GM13976 (cell line): ENCODE results near the gene CNBD2.
"Not testable (repeated sequence)": the region's sequence is repeated elsewhere in the genome, so short reads cannot be mapped to it uniquely, and the experiment has no call there.

Experiments used
- DNase-seq: peaks from one replicate; pipeline ENCODE4 v3.0.0; 2012; ENCODE audit warnings: low spot score
- in situ Hi-C: fragments of 300-500 bp; cut with MboI; formaldehyde crosslinking; loops from one replicate; pipeline ENCODE4 v1.12.0; 2022; ENCODE audit warnings: low sequenced_read_pairs, mixed read lengths, inconsistent platforms; ENCODE audit not compliant: unreplicated experiment
- TF ChIP-seq, protein P1 (sequence below): IDR thresholded peaks from 2 replicates; pipeline ENCODE4 v1.5.1; 2012; ENCODE audit warnings: borderline replicate concordance, mild to moderate bottlenecking; ENCODE audit not compliant: insufficient read depth; ENCODE audit errors: extremely low read depth, missing control alignments, control extremely low read depth

The CNBD2 gene

DNA sequence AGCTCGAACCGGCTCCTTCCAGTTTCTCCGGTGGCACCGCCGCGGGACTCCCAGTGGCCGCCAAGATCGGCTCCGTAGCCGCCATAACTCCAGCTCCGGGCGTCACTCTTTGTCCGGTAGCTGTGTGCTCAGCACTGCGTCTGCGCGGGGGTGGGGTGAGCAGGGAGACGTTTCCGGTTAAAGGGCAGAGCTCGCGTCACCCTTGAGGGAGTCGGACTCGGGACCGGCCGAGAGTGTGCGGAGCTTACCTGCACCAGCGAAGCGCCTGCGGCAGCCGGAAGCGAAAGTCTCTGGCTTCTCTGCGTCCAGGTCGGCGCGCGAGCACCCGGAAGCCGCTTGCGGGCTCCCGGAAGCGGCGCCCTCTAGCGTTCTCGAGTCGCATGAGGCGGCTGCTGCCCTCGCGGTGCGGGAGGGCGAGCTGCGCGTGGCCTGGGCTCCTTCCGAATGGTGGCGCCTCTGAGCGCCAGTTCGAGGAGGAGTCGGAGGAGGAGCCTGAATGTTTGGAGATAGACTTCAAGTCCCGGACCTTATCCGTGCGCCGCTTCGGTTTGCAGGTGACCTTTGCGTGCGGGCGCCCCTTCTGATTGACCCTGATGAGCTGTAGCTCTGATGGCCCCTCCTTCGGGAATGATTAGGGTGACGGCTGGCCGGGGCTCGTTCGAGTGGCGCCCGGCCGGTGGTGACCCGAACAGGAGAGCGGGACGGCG is 14.0 kb upstream of the CNBD2 start, which contains the start of gene SCAND1:
SCAND1 (minus strand) TSS at position 303 of the 707 bp plus-strand sequence; CDS start at position 85, 218 bp downstream.
- TF ChIP-seq, protein P1, sequence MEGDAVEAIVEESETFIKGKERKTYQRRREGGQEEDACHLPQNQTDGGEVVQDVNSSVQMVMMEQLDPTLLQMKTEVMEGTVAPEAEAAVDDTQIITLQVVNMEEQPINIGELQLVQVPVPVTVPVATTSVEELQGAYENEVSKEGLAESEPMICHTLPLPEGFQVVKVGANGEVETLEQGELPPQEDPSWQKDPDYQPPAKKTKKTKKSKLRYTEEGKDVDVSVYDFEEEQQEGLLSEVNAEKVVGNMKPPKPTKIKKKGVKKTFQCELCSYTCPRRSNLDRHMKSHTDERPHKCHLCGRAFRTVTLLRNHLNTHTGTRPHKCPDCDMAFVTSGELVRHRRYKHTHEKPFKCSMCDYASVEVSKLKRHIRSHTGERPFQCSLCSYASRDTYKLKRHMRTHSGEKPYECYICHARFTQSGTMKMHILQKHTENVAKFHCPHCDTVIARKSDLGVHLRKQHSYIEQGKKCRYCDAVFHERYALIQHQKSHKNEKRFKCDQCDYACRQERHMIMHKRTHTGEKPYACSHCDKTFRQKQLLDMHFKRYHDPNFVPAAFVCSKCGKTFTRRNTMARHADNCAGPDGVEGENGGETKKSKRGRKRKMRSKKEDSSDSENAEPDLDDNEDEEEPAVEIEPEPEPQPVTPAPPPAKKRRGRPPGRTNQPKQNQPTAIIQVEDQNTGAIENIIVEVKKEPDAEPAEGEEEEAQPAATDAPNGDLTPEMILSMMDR = peak; percentile 99
- DNase-seq = peak; percentile 96
- in situ Hi-C loops = no loop called here

DNA sequence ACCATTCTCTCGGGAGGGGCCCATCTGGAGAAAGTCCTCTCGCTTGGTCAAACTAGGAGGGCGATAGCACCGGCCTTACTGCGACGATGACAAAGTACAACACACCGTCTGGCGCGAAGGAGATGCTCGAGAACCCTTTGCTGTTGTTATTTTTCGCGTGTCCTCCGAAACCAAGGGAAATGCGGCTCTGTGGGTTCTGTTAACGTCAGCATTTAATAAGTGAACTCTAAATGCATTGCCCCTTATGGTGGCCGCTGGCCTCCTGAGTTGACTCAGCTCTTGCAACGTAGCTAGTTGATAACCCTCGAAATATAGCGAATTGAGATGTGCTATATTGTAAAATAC is 13.5 kb upstream of the CNBD2 start:
- DNase-seq = no peak
- in situ Hi-C loops = no loop called here
- TF ChIP-seq, protein P1 = no peak

DNA sequence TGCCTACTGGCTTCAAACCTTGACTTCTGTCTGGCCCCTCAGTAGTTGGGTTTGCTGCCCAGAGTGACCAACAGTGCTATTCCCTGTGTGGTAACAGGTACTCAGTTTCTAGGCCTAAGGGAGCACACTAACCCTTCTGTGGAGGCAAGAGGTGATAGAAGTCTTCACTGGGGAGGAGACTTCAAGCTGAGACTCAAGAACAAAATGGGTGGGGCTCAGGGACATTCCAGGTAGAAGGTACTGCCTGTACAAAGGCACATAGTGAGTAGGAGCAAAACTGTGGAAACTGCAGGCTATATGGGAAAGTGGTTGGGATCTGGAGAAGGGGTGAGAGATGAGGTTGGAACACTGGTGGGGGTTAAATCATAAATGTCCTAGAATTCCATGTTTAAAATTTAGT is 11.8 kb upstream of the CNBD2 start:
- in situ Hi-C loops = no loop called here
- TF ChIP-seq, protein P1 = no peak
- no peak for DNase-seq

DNA sequence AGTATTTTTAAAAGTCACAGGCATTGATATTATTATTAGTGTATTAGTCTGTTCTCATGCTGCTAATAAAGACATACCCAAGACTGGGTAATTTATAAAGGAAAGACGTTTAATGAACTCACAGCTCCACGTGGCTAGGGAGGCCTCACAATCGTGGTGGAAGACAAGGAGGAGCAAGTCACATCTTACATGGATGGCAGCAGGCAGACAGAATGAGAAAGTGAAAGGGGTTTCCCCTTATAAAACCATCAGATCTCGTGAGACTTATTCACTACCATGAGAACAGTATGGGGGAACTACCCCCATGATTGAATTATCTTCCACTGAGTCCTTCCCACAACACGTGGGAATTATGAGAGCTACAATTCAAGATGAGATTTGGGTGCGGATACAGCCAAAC is 9.1 kb upstream of the CNBD2 start:
- in situ Hi-C loops, DNase-seq: not testable (repeated sequence)

DNA sequence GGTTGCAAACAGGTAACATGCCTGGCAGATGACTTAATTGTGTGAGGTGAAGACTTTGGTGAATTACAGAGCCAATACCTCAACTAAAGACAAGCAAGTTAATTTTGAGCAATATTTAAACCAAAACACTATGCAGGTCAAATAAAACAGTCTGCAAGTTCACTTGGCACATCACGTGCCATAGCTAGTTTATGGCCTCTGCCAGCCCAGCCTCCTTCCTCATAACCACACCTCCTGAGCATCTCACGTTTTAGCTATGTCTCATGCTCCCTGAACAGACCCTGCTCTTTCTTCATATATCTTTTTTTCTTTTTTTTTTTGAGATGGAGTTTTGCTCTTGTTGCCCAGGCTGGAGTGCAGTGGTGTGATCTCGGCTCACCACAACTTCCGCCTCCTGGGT is 4.5 kb upstream of the CNBD2 start:
- TF ChIP-seq, protein P1 = no peak
- no peak for DNase-seq
- in situ Hi-C loops = no loop called here

DNA sequence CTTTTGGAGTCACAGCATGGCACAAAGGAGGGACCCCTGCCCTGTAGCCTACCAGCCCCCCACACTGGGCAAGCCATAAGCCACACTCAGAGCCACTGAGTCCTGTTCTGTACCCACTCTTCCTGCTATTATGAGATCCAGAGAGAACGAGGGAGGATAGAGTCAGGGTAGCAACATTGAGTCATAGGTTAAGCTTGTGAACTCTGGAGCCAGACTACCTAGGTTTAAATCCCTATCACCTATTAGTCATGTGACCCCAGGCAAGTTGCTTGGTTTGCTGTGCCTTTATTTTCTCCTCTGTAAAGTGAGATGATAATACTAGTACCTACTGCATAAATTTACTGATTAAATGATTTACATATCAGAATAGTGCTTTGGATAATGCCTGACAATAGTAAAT is 540 bp downstream of the CNBD2 start:
- DNase-seq = no peak
- in situ Hi-C loops = no loop called here
- TF ChIP-seq, protein P1 = no peak

DNA sequence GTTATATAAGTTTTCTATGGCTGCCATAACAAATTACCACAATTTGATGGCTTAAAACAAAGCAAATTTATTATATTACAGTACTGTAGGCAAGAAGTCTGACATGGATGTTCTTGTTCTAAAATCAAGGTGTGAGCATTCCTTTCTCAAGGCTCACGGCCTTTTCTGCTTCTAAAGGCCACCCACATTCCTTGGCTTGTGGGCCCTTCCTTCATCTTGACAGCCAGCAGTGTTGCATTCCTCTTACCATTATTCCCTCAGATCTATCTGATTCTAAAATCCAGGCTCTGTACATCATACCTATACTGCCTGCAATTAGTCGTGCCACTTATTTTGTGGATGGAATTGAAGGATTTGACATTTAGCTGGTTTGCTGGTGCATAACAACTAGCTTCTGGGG is 3.6 kb downstream of the CNBD2 start:
- in situ Hi-C loops = no loop called here
- TF ChIP-seq, protein P1 = no peak
- DNase-seq = no peak
